ENCODE data around the gene DPF3.

Gene DPF3

DNA sequence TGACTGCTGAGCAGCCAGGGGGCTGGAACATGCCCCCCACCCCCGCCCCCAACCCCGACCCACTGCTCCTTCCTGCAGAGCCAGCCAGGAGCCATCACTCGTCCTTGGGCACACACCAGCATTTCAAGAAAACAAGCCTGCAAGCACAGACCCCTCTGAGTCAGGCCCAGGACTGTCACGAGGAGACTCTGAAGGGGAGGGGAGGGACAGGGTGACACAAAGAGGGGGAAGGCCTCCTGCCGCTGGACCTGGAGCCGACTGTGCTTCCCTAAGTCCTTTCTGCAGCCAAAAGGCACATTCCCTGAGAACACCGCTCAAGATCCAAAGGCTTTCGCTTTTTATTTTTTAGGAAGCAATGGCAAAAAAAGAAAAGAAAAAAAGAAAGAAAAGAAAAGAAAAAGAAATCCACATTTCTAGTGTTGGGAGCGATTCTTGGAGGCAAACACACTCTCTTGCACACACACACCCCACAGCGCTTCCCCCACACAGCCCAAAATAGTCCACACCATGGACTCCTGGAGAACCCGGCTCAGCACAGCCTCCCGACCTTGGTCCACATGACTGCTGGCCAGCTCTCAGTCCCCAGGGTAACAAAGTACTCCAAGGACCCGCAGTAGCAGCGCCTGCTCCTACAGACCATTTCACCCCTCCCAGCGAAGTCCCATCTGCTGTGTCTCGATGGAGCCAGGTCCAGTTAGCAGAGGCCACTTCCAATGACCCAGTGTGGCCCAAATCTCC lies 101.7 kb downstream of the DPF3 start:
- DNase-seq: no peak

GRCh38 chr14:72790887-72791566 lies 102.9 kb downstream of the DPF3 start:
- DNase-seq: no peak

GRCh38 chr14:72788972-72789728 lies 104.8 kb downstream of the DPF3 start:
- DNase-seq: no peak

DNA sequence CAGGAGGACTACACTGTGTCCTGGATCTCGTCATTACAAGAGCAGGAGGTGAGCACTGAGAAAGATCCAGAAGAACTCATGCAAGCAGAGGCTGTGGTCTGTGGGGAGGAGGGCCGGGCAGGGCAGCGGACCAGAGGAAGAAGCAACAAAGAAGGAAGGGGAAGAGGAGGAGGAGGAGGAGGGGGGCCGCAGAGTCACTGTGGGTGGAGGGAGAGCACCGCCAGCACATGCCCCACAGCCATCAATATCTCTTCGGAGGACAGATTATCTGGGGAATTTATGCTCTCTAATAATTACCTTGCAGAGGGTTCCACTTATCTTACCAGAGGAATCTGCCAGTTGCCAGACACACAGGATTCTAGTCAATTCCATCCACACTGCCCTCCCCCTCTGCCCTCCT lies 105.6 kb downstream of the DPF3 start:
- no peak for DNase-seq

DNA sequence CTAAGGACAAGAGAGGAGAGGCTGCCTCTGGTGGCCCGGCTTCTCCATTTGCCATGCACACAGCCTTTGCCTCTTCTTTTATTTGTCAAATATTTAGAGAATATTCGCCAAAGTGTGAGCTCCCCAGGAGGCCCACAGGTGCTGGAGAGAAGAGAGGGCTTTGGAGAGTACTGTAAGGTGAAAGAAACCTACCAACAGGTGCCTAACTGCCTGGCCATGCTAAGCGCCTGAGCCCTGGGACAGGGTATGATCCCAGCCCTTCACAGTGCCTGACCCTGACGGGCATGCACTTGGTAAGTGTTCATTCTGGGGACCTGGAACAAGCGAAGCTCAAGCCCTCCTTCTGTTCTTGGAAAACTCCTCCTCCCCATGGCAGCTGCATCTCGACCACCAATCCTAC lies 106.1 kb downstream of the DPF3 start:
- DNase-seq: no peak

DNA sequence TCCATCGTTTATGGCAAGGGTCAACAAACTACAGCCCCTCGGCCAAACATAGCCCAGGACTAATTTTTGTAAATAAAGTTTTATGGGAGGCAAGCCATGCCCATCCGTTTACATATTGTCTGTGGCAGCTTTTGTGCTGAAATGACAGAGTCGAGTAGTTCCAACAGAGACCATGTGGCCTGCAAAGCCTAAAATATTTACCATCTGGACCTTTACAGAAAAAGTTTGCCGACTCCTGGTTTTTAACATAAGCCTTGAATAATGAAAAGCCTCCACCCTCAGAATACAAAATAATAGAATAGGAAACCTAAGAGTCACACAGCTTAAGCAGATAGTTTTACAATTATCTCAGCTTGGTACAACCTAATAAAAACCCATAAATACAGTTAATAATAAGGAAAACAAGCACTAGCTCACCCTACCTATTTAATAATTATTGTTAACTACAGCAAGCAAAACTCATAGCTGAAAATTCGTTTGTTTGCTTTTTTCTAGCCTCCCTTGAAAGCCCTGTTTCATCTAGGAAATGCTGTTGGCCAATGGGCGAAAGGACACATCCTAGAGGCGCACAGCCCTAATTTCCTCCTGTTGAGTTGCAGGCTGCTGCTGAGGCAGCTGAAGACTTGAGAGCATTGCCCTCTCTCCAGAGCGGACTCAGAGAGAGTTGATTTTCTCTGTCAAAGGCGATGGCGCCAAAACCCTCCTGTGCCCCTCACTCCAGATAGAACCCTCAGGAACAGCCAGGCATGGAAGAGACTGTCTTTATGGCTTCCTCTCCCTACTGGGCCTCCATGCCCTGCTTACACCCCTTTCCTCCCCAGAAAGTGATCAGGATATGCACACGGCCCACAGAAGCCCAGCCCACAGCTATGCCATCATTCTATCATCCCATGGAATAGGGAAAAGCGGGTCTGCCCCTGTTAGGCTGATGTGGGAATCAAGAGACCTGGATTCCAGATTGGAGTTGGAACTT lies 107.2 kb downstream of the DPF3 start:
- DNase-seq: no peak

- no peak for DNase-seq
Measured at GRCh38 chr14:72783741-72784140, 110.2 kb downstream of the DPF3 start.

DNA sequence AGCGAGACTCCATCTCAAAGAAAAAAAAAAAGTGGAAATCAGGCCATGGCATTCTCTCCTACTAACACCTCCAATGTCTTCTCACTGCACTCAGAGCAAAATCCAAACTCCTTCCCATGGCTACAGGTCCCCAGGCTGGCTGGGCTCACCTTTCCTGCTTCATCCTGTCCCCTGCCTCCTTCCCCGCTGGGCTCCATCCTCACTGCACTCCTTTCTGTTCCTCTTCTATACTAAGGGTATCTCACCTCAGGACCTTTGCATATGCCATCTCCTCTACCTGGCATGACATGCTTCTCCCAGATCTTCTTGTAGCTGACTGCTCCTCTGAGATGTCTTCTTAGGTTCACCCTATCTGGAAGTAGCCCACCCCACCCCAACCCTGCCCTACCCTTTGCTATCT lies 111.1 kb downstream of the DPF3 start:
- no peak for DNase-seq

DNA sequence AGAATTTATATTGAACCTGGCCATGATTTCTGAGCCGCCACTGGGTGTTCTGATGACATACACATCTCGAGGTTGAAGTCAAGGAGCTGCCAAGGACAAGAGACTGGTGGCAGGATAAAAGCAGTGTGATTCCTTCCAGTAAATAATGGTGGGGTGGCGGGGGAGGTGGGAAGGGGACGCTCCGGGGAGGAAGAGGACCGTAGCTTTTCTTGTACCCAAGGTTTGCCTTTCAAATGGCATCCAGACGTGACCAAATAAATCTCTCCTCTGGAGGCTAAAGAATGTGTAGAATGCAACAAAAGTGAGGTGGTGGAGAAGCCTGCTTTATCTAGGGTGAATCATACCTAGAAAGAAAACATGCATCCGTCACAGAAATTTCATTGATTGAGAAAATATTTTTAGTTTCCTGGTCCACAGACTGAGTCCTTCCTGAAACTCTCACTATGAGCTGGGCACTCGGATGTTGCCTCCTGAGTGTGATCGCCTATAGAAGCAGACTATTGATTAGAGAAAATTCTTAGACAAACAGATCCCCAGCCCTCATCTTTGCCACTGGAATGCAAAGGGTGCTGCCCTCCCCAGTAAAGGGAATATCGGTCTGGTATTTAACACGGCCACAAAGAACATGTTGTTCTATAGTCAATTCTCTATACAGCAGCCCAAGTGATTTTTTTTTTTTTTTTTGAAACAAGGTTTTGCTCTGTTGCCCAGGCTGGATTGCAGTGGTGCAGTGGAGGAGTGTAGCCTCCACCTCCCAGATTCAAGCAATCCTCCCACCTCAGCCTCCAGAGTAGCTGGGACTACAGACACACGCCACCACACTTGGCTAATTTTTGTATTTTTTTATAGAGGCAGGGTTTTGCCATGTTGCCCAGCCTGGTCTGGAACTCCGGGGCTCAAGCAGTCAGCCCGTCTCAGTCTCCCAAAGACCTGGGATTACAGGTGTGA lies 112.1 kb downstream of the DPF3 start:
- DNase-seq: no peak

GRCh38 chr14:72780751-72781150 lies 113.2 kb downstream of the DPF3 start:
- DNase-seq: no peak

DNA sequence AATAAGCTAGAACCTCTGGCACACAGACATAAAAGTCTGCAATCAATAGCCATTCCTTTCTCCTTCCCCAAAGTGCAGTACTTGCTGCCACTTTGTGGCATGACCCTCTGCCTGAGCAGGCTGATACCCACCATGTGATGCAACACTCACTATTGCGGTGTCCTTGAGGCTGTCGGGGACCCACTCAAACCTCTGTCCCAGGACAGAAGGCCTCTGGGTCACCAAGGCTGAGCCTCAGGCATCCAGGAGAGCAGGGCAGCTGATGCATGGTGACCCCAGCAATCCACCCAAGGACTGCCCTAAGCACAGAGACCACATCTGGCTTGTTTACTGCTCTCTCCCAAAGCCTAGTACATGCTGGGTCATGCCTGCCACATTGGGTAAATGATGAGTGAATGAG lies 114.2 kb downstream of the DPF3 start:
- no peak for DNase-seq

DNA sequence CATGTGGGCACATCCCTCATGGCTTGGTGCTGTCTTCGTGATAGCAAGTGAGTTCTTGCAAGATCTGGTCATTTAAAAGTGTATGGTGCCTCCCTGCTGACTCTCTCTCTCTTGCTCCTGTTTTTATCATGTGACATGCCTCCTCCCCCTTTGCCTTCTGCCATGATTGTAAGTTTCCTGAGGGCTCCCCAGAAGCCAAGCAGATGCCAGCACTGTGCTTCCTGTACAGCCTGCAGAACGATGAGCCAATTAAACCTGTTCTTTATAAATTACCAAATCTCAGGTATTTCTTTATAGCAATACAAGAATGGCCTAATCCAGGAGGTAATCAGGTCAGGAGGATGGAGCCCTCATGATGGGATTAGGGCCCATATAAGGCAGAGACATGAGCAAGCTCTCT lies 116.3 kb downstream of the DPF3 start:
- DNase-seq: no peak

GRCh38 chr14:72776701-72777261 lies 117.1 kb downstream of the DPF3 start:
- no peak for DNase-seq

GRCh38 chr14:72775923-72776554 lies 117.9 kb downstream of the DPF3 start:
- DNase-seq: no peak

GRCh38 chr14:72774894-72775620 lies 118.8 kb downstream of the DPF3 start:
- DNase-seq: no peak

- DNase-seq: no peak
Measured at GRCh38 chr14:72774141-72774540, 119.8 kb downstream of the DPF3 start.

- DNase-seq: no peak
Measured at GRCh38 chr14:72771561-72771960, 122.3 kb downstream of the DPF3 start.

GRCh38 chr14:72766296-72766695 lies 127.6 kb downstream of the DPF3 start:
- DNase-seq: no peak

DNA sequence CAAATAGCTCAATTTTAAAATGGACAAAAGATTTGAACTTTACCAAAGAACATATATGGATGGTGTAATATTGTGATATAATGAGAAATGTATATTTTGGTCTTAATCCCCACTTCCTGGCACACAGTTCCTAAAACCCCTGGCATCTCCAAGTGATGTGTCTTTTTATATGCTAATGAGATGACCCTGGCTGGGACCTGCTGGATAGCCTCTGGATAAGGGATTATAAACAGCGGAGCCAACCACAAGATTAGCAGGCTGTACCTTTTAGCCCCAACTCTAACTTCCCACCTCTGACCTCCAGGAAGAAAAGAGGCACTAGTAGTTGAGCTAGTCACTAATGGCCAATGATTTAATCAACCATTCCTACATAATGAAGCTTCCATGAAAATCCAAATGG lies 130.0 kb downstream of the DPF3 start:
- DNase-seq: no peak

GRCh38 chr14:72759670-72760069 lies 134.2 kb downstream of the DPF3 start:
- DNase-seq: no peak
